Mesodermal cell (in vitro differentiated cells): Measurements from ENCODE around the gene HES2.
"Not testable (repeated sequence)": the region's sequence is repeated elsewhere in the genome, so short reads cannot be mapped to it uniquely, and the experiment has no call there.

Source experiments
- H3K27ac ChIP-seq: 2 replicates; pipeline ENCODE4 v1.7.0; 2013; ENCODE audit warnings: mild to moderate bottlenecking, low read depth, low read length, moderate library complexity; ENCODE audit not compliant: severe bottlenecking
- H3K36me3 ChIP-seq: 2 replicates; pipeline ENCODE4 v1.7.1; 2013; ENCODE audit warnings: mild to moderate bottlenecking, low read length, moderate library complexity; ENCODE audit not compliant: control insufficient read depth, insufficient read depth
- H3K4me1 ChIP-seq: one replicate; pipeline ENCODE4 v1.7.1; 2013; ENCODE audit warnings: mild to moderate bottlenecking, low read length; ENCODE audit not compliant: insufficient read depth, control insufficient read depth, poor library complexity, severe bottlenecking
- H3K4me3 ChIP-seq: 2 replicates; pipeline ENCODE4 v1.7.0; 2013; ENCODE audit warnings: low read length, control low read depth, mild to moderate bottlenecking; ENCODE audit not compliant: insufficient read depth, poor library complexity, severe bottlenecking; ENCODE audit errors: extremely low read depth
- H3K9me3 ChIP-seq: 2 replicates; pipeline ENCODE4 v1.7.1; 2013; ENCODE audit warnings: mild to moderate bottlenecking, low read length, moderate library complexity; ENCODE audit not compliant: control insufficient read depth
- WGBS, 2 experiments: methylation state at CpG; one replicate each; pipeline ENCODE4 v1.1.5; 2013; ENCODE audit warnings: missing lambda C conversion rate in 2 of 2; ENCODE audit not compliant: insufficient coverage in 2 of 2; 5-methylcytosine and 5-hydroxymethylcytosine counted together

HES2 gene

GRCh38 chr1:6414443-6414844 lies 5.3 kb downstream of the HES2 start:
- Histone ChIP-seq H3K4me1 (peaks cover 18% of the 10 kb centered on the region), H3K4me3 (no peak overlapping the region), H3K36me3 (no peaks in the 10 kb centered on the region), H3K9me3 (no peaks in the 10 kb centered on the region), H3K27ac (no peak overlapping the region)
- 13 to 14% methylated on average over 14 to 15 of the region's 15 CpGs for WGBS, 2 experiments

DNA sequence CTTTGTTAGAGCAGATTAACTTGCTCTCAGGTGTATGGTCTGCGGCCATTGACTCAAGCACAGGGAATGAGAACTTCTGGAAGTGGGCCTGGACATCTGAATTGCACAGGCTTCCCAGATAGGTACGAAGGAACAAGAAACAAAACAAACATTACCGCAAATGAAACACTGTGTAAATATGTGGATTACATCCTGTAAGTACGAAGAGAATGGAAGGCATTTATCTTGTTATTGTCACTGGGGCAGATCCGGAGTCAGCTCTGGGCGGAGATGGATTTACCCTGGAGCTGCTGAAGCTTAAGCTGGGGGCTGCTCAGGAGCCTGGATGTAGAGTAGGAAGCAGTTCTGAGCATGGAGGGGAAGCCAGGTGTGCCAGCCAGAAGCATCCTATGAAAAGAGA lies 6.8 kb downstream of the HES2 start:
- Histone ChIP-seq H3K27ac (no peak overlapping the region), H3K9me3 (no peaks in the 10 kb centered on the region), H3K4me3 (no peak overlapping the region), H3K36me3 (no peaks in the 10 kb centered on the region), H3K4me1 (peaks cover 18% of the 10 kb centered on the region)
- 86 to 87% methylated on average over 5 of the region's 6 CpGs for WGBS, 2 experiments

DNA sequence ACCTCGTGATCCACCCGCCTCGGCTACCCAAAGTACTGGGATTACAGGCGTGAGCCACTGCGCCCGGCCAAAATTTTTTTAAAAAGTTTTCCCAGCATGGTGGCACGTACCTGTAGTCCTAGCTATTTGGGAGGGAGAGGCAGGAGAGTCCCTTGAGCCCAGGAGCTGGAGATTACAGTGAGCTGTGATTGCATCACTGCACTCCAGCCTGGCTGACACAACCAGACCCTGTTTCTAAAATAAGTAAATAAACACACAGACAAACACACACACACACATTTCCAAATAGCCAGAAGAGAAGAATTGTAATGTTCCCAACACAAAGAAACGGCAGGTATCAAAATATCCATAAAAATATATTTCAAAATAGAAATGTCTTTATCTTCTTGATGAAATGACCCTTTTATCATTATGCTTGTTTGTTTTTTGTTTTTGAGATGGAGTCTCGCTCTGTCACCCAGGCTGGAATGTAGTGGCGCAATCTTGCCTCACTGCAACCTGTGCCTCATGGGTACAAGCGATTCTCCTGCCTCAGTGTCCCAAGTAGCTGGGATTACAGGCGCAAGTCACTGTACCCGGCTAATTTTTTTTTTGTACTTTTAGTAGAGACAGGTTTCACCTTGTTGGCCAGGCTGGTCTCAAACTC lies 9.3 kb downstream of the HES2 start:
- Histone ChIP-seq H3K9me3 (no peaks in the 10 kb centered on the region), H3K4me1 (peaks cover 10% of the 10 kb centered on the region), H3K36me3 (no peaks in the 10 kb centered on the region), H3K27ac (no peak overlapping the region), H3K4me3 (no peak overlapping the region)
- WGBS, 2 experiments = 86 to 94% methylated on average over 11 to 12 of the region's 13 CpGs

GRCh38 chr1:6409733-6410132 lies 10.0 kb downstream of the HES2 start:
- no CpG with 5 or more reads among the region's 6 CpGs for WGBS, 2 experiments
- Histone ChIP-seq H3K36me3 (no peaks in the 10 kb centered on the region), H3K4me1 (peaks cover 4% of the 10 kb centered on the region), H3K27ac (no peak overlapping the region), H3K9me3 (no peaks in the 10 kb centered on the region), H3K4me3 (no peak overlapping the region)

- Histone ChIP-seq H3K36me3 (no peaks in the 10 kb centered on the region), H3K4me1 (no peaks in the 10 kb centered on the region), H3K9me3 (no peaks in the 10 kb centered on the region), H3K4me3 (no peak overlapping the region), H3K27ac (no peak overlapping the region)
- 88 to 92% methylated on average over 2 of the region's 4 CpGs for WGBS, 2 experiments
Measured at GRCh38 chr1:6409053-6409452, 10.7 kb downstream of the HES2 start.

DNA sequence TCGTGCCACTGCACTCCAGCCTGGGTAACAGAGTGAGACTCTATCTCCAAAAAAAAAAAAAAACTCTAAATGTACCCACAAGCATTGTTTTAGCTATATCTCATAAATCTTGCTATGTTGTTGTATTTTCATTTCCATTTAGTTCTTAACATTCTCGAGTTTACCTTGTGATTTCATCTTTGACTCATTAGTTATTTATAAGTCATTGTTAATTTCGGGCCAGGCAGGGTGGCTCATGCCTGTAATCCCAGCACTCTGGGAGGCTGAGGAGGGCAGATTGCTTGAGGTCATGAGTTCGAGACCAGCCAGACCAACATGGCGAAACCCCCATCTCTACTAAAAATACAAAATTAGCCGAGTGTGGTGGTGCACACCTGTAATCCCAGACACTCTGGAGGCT lies 11.7 kb downstream of the HES2 start:
- Histone ChIP-seq H3K4me1 (no peaks in the 10 kb centered on the region), H3K36me3 (no peaks in the 10 kb centered on the region), H3K4me3 (no peak overlapping the region), H3K9me3 (no peaks in the 10 kb centered on the region), H3K27ac (no peak overlapping the region)
- WGBS, 2 experiments = 91 to 100% methylated on average over 1 to 4 of the region's 6 CpGs

DNA sequence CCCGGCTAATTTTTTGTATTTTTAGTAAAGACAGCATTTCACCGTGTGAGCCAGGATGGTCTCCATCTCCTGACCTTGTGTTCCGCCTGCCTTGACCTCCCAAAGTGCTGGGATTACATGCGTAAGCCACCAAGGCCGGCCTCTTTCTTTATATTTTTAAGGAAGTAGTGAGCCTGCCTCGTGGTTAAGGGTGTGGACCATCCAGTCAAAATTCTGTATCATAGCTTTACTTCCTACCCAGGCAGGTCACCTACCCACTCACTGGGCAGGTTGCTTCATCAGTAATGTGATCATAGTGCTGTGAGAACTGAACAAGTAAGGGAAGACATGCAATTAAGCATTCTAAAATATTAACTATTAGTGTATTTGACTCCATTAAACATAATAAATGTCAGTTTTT lies 18.0 kb downstream of the HES2 start:
- no peak overlapping the region for H3K4me3 ChIP-seq
- H3K9me3 ChIP-seq = no peaks in the 10 kb centered on the region
- H3K36me3 ChIP-seq = no peaks in the 10 kb centered on the region
- WGBS, 2 experiments = 79 to 89% methylated on average over 3 of the region's 6 CpGs
- H3K4me1 ChIP-seq = no peaks in the 10 kb centered on the region
- H3K27ac ChIP-seq = no peak overlapping the region

DNA sequence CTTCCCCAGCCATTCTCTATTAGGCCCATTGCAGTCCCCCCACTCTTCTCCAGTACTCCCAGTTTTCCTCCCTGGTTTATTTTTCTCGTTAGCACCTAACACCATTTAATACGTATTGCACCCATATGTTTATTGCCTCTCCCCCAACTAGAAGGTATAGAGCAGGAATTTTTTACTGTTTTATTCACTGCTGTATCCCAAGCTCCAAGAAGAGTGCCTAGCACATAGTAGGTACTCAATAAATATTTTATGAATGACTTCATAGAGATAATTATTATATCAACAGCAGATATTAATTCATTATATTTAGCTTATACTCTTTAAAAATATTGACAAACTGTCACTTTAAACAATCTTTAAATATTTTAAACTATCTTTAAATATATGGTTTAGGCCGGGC lies 20.4 kb downstream of the HES2 start:
- 100% methylated on average over 1 of the region's 3 CpGs for WGBS, 2 experiments
- H3K36me3 ChIP-seq = no peaks in the 10 kb centered on the region
- H3K4me1 ChIP-seq = no peaks in the 10 kb centered on the region
- H3K27ac ChIP-seq = no peak overlapping the region
- no peaks in the 10 kb centered on the region for H3K9me3 ChIP-seq
- H3K4me3 ChIP-seq = no peak overlapping the region

- WGBS, 2 experiments = 87 to 88% methylated on average over 8 to 9 of the region's 10 CpGs
Measured at GRCh38 chr1:6397844-6398441, 21.8 kb downstream of the HES2 start.

DNA sequence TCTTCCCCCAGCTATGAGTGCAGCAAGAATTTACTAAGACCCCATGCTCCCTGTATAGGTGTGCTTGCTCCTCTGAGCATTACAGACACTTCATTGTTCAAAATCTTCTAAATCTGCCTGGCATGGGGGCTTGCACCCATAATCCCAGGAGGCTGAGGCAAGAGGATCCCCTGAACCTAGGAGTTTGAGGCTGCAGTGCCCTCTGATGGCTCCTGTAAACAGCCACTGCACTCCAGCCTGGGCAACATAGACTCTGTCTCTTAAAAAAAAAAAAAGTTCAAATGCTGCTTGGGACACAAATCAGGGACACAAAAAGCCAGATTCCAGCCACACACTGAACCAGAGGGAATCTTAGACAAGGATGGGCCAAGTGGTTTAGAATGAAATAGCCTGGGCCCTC lies 22.7 kb downstream of the HES2 start:
- Histone ChIP-seq H3K4me1 (peaks cover 2% of the 10 kb centered on the region), H3K9me3 (no peaks in the 10 kb centered on the region), H3K27ac (no peak overlapping the region), H3K4me3 (no peak overlapping the region), H3K36me3 (no peaks in the 10 kb centered on the region)

More at GRCh38 chr1:6397844-6398441, 21.8 kb downstream of the HES2 start:
- Histone ChIP-seq H3K36me3 (no peaks in the 10 kb centered on the region), H3K27ac (no peak overlapping the region), H3K4me1 (no peaks in the 10 kb centered on the region), H3K4me3 (no peak overlapping the region), H3K9me3 (no peaks in the 10 kb centered on the region)

- H3K36me3 ChIP-seq, H3K4me1 ChIP-seq, H3K4me3 ChIP-seq, H3K27ac ChIP-seq, H3K9me3 ChIP-seq: not testable (repeated sequence)
- whole genome bisulfite sequencing, 2 experiments = 96 to 97% methylated on average over 23 to 29 of the region's 34 CpGs
Measured at GRCh38 chr1:6395781-6396244, 23.9 kb downstream of the HES2 start.
